ENCODE results near the gene PGS1.

GRCh38 chr17:78340183-78340955, 38.1 kb upstream of the PGS1 start:
- TF ChIP-seq POLR2A (IDR thresholded peaks at IDR 0.05; ENCODE audit: low read depth, low read length) = no peak
- TF ChIP-seq POLR2AphosphoS5 (IDR thresholded peaks at IDR 0.05; ENCODE audit: low read depth, low read length) = no peak
- TF ChIP-seq TAF1 (IDR thresholded peaks at IDR 0.05; ENCODE audit: borderline replicate concordance, low read depth, low read length) = no peak

Measured in GM12892 (cell line).